GM19372 (cell line): ENCODE measurements around the gene FRMPD4.

Source experiments
- ATAC-seq: cut with Tn5 transposase; IDR thresholded peaks from one replicate; pipeline ENCODE4 v1.9.1; 2021; ENCODE audit warnings: mild to moderate bottlenecking, low read depth, moderate library complexity; ENCODE audit not compliant: unreplicated experiment

The FRMPD4 gene

DNA sequence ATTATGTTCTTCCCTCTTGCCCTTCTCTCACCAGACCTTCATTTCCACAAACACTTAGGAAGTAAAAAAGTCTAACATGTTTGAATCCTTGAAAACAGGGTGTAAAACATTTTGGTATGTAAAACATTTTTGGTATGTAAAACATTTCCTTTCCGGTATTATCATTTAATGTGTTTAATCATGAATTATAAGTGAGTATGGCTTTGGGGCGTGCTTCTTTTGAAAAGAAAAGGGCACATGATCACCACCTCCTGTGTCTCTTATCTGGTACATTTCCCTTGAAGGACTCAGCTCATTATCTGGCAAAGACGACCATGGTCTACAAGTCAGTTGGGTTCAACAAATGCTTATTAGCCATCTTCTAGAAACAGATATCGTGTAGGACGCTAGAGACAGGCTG is 283.6 kb downstream of the FRMPD4 start:
- no peak for ATAC-seq

DNA sequence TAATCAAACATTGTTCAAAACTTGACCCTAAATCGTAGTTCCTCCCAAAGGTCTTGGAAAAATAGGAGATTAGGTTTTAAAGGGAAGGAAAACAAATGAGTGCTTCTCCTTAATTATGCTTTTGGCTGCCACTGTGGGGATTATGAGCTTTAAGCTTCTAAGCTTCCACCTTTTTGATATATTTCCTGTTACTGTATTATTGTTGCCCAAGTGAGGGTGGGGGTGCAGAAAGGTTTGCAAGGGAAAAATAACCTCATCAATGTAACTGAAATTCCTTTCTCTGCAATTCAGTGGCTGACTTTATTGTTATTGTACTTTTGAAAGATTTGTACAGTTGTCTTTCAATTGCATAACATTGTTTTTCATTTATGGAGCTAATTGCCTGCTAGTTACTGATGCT is 285.1 kb downstream of the FRMPD4 start:
- ATAC-seq = no peak

DNA sequence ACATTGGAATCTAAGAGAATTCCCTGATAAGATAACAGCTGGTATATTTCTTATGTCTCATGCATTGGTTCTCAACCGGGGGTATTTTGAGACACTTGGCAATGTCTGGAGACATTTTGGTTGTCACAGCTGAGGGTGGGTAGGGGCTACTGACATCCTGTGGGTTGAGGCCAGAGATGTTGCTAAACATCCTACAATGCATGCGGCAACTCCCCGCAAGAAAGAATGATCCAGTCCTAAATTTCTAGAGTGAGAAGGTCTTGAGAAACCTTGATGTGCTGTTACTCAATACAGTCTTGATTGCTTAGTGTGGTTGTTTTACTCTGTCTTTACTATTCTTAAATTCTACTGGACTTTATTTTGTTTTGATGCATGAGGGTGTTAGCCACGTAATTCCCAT is 287.2 kb downstream of the FRMPD4 start:
- ATAC-seq = no peak

DNA sequence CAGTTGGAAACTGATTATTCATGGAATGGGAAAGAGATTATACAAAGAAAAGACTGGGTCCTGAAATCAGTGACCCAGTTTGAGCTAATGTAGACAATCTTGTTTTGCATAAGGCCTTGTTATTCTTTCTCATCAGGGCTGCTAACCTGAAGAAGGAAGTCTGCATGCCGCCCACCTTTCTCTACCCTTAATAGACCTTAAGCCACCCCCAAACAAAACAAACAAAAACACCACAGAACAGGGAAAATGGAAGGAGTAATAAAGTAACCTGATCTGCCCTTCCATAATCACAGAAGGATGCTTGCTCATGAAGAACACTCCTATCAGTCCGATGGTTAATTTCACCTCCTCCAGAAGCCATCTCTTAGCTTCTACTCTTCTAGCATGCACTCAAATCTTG is 288.1 kb downstream of the FRMPD4 start:
- ATAC-seq = no peak

DNA sequence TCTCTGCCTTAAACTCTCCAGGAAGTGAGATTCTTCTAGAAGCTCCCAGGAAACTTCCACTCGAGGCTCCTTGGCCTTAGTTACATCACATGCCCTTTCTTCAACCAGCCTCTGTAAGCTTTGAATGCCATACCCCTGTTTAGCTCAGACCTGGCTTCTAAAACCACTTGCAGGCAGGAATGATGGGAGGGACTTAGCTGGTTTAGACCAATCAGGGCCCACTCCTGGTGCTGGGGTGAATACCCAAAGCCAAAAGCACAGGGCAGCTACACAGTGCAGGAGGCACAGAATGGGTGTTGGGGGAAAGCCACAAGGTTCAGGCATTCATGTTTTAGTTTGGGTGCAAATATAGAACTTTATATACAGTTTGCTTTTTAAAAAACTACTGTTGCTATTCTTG is 296.2 kb downstream of the FRMPD4 start:
- no peak for ATAC-seq

DNA sequence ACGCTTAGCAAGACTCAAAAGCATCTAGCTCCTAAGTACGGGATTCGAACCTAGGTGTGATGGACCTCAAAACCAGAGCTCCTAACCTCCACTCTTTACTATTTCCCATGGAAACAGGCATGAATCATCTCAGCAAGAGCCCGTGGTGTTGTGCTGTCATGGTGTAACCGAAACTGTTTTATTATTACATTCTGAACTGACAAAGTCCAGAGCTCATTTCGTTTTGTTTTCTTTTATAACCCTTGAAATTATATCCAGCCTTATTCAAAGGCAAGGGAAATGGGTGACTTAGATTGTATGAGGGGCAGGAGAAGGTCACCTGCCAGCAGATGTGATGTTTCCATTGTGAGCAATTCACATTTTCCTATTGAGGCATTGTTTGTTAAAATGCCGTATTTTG is 301.1 kb downstream of the FRMPD4 start:
- no peak for ATAC-seq

DNA sequence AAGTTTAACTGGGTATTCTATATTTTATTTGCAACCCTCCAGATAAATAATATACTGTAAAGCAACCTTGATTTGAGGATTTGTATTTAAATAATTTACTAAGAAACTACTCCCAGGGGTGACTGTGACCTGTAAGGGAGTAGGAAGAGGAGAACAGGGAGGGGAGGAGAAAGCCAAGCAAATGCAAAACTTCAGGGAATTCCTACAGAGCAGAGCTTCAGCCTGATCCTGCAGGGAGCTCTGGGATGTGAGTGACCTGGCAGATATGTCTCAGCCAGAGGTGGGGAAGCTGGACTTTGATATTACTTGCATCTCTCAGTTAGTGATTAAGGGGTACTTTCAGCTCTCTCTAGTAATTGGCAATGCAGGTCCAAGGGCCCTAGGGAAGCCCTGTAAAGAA is 302.0 kb downstream of the FRMPD4 start:
- no peak for ATAC-seq

DNA sequence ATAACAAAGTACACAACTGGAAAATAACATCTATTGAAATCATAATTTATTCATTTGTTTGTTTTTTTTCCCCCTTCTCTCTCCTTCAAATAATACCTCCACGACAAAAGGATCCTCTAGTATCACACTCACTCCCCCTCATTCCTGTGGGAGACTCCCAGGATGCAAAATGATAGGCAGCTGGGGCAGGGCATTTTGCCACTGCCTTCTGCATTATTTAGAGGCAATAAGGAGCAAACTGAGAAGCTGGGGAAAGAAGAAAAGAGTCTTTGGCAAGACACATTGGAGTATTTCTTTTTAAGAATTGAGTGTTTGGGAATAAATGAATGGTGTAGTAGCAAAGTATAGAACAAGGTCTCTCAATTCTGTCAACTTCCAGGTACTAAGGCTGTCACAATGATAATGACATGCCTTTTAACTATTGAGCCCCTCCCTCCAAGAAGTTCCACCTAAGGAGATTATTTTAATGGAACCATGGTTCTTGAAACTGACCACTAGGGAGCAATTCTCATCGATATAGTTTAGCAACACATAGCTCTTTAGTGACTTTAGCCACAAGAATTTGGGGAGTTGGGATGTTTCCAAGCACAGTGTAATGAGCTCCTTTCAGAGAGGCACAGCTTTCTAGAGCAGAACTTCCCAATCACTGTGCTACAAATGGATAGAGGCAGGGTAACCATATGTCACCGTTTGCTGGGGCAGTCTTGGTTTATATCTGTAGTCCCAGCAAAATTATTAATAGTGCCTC is 303.3 kb downstream of the FRMPD4 start:
- ATAC-seq = no peak

DNA sequence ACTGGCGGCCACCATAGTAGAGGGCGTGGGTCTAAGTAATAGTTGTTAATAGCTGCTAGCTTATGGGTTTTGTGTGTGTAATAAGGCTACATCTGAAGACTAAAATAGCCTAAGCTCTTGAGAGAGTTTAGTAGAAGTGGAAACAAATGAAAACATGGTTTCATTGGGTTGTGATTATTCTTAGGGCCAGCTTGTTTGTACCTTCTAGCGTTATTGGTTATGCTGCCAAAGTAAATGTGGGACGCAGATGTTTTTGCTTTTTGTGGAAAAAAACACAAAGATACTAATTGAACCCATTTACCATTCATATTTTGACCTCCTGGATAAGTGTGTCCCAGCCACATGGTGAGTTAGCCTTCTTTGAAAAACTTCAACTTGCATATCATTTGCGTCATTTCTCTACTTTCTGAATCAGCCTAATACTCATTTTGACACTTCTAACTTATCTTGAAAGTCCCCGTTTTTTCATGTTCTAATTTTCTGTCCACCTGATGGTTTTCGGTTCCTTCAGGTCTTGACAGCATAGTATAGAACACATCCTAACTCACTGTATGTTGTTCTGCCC is 305.3 kb downstream of the FRMPD4 start:
- peak; percentile 86 for ATAC-seq

DNA sequence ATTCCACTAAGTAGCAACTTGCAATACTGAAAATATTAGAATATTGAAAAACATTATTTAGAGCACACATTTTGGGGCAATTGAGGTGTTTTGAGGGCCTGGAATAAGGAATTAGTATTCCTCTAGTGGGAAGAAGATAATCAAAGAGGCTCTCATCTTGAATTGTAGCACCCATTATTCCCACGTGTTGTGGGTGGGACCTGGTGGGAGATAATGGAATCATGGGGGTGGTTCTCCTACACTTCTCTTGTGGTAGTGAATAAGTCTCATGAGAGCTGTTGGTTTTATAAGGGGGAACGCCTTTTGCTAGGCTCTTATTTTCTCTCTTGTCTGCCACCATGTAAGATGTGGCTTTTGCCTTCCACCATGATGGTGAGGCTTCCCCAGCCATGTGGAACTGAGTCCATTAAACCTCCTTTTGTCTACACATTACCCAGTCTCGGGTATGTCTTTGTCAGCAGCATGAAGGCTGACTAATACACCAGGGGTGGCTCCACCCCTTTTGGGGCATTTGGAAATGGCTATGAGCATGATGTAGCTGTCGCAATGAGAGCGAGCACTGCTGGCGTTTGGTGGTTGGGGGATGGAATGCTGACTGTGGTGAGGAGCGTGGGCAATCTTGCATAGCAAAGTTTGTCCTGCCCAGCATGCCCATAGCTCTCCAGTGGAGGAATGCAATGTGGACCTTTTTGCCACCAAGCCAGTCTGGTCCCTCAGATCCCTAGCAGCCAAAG is 308.2 kb downstream of the FRMPD4 start:
- ATAC-seq = no peak

DNA sequence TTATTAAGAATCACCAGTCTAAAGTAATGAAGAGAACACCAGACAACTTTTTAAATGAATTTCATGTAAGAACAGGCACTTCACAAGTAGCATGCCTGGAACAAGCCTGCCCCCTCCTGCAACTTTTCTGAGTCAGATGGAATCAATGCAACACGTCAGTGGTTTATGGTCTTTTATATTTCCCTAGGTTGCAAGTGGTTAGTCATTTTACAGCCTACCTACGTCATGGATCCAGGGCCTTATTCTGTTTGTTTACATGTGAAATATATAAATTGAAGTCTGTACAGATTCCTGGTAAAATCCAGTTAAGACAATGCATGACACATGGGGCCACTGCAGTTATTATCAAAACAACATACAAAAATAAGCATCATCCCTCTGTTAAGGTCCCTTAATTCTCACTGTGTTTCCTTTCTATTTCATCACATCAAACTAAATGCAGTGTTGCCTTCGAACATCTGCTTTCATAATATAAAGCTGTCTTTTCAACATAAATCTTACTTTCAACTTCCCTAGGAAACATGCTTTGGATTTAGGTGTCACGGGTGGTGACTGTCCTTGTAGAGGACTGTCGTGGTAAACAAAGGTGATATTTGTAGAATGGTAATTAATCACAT is 309.3 kb downstream of the FRMPD4 start:
- ATAC-seq = no peak

DNA sequence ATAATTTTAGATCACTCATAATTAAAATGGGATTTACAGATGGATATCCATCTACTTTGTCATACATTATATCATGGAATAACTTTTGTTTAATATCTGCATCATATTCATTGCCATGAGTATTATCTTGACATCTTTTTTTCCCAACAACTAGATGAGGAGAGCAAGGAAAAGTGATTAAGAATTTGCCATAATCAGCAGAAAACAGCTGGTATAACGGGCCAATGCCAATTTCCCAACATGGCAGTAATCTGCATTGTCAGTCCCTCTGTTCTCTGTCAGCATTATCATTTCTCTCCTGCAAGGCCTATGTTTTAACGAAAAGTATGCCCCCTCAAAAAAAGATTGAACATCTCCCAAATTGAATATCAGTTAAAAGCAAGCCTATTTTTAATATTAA is 314.0 kb downstream of the FRMPD4 start:
- no peak for ATAC-seq

DNA sequence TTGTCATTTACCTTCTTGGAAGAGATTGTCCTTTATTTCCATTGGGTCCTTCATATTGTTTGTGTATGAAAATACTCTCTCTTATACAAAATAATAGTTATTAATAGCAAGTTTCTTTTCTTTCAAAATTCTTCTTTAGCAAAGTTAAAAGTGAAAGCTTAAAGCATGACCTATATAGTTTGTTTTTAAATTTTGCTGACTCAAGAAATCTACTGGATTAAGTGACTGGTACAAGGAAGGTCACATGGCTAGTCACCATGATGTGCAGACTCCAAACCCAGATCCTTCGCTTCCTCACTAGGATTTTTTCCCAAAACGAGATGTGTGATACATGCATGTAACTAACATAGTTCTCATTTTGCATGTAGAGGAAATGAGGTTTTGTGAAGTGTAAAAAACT is 322.7 kb downstream of the FRMPD4 start:
- no peak for ATAC-seq

DNA sequence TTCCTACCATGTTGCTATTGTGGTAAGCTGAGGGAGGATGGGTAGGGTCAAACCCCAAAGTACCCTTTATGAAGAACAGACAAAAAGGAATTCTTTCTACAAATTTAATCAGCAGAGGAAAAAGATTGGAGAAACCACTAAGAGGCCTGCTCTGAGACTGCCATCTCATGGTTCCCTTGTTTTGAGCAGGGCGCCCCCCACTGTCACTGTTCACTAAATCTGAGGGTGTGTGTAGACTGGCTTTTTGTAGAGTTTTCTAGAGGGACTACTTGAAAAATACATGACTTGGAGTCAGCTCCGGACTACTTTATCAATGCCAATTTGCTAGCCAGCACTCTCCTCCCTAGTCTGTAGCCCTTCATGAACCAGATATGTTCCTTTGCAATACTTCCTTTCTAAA is 324.8 kb downstream of the FRMPD4 start:
- ATAC-seq = no peak

DNA sequence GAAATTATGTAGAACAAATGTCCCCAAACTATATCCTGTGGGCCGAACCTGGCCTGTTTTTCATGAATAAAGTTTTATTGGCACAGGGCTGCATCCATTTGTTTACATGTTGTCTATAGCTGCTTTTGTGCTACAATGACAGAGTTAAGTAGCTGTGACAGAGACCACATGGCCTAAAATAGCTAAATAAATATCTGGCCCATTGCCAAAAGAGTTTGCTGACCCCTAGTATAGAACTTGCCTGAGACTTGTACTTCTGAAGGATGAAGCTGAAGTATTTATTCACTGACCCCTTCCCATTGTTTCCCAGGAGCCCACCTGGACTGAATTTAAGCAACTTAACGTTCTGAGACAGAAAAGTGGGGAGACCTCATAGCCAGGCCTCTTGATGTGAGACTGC is 325.6 kb downstream of the FRMPD4 start:
- ATAC-seq = no peak

DNA sequence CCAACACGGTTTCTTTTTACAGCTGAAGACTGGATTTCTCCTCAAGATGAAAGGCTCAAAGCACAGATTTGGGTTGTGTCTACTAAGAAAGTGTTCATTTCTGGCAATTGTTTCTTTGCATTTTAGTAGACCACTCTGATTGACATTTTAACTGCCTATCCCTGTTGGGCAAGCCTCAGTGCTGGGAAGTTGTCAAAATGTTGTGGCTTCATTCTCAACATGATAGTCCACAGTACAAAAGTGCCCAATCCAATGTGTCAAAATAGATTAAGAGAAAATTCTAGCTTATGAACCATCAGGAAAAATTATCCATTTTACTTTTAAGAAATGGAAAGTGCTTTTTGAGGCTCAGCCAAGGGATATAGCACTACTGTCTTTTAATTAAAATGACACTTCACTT is 329.0 kb downstream of the FRMPD4 start:
- no peak for ATAC-seq

DNA sequence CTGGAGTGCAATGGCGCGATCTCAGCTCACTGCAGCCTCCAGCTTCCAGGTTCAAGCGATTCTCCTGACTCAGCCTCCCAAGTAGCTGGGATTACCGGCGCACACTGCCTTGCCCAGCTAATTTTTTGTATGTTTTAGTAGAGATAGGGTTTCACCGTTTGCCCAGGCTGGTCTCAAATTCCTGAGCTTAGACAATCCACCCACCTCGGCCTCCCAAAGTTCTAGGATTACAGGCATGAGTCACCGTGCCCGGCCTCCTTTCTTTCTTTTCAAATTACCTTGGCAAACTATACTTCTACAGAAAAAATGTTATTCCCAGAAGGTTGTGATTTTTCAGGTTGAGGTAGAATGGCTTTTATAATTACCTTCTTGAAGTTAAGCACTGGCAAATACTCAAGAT is 331.0 kb downstream of the FRMPD4 start:
- no peak for ATAC-seq

DNA sequence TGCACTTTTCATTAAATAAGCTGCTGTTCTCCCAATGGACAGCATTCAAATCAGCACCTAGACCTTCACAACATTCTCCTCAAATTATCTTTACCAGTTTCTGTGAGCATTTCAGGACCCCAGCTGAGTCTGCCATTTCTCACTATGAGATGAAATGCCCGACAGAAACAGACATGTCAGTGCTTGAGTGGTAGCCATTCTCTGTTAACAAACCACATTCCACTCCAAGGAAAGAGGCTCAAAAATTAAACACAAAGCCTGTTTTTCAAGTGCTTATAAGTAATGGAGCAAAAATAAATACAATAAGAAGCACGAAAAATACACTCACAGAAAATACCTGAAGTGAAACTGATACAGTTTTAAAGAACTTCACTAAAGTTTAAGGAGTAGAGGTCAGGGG is 332.8 kb downstream of the FRMPD4 start:
- ATAC-seq = no peak

DNA sequence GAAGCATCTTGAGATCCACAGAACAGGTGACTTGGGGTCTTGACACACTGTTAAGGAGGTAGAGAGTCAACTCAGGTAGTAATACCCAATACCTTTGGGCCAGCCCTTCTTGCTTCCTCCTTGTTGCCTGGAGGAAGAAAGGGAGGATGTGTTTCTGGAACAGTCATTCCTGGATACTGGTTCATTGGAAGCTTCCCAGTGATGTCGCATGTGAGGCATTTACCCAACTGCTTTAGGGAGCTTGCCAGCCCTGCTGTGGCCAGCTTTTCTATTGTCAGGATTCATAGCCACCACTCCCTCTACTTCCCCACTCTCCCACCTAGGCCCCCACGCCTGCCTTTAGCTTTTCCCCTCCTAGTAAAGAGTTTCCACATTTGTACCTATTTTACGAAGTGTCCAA is 342.7 kb downstream of the FRMPD4 start:
- ATAC-seq = no peak

DNA sequence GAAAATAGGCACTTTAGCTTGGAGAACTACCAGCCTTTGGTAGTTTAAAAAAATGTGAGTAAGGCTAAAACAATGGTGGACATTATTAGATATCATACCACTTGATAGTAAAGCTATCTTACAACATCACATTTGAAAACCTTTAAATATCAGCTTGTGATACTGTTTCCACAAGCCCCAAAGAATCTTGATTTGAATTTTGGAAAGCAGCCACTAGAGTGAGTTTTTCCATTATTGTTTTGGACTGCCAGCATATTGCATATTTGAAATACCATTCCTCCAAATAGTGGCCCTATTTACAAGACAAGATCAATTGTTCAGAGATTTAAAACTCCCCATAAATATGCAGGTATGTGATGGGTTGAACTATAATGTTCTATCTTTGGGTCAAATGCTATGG is 349.9 kb downstream of the FRMPD4 start:
- no peak for ATAC-seq

DNA sequence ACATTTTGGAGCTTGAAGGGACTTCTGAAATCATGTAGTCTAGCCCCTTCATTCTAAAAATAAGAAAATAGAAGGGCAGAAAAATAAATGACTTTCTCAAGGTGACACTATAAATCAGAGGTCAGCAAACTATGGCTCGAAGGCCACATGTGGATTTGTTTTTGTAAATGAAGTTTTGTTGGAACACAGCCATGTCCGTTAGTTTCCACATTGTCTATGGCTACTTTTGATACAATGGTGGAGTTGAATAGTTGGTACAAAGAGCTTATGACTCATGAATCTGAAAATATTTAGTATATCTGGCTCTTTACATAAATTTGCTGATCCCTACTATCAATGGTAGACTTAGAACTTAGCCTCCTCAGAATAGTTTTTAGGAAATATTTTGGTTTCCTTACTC is 350.5 kb downstream of the FRMPD4 start:
- no peak for ATAC-seq

DNA sequence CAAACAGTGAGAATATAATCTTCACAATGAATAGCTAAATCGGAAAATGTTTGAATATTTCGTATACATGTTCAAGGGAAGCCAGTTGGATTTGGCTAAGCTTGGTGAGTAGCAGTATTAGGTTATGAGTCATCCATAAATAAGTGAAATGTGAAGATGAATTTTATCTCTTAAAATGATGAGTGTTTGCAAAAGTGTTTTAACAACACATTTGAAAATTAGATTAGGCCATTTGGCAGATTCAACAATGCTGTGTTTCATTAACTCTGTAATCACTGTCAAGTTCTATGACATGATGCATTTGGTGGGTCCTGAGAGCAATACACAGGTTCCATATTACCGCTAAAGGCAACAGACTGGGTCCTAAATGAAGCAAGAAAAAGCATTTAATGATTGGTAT is 351.1 kb downstream of the FRMPD4 start:
- no peak for ATAC-seq
